Measurements from ENCODE around the gene ZNF862. TPM values are rescaled to one million over a fixed set of nuclear protein-coding genes. Genes with fewer than 3 reads are reported as not detected.

The ZNF862 gene
- total and polyA plus RNA-seq, 2 of the 8 experiments (the other 6 are each of a cell fraction or from before 2014, with no cell fraction given) = 1.8 to 3.9 TPM

GRCh38 chr7:149833495-149834130 is 4.6 kb upstream of the ZNF862 start (continued):
- TF ChIP-seq CHD7 (IDR thresholded peaks at IDR 0.05; ENCODE audit: insufficient replicate concordance, low read length) (no peak), SUZ12 (IDR thresholded peaks at IDR 0.05; ENCODE audit: low read length) (no peak), NRF1 (IDR thresholded peaks at IDR 0.05; ENCODE audit: low read depth, low read length) (no peak), JUND (IDR thresholded peaks at IDR 0.05; ENCODE audit: low read length) (no peak), SP1 (IDR thresholded peaks at IDR 0.05; ENCODE audit: low read depth, low read length) (no peak), KDM5A (IDR thresholded peaks at IDR 0.05; ENCODE audit: low read length) (no peak), JUN (IDR thresholded peaks at IDR 0.05; ENCODE audit: low read depth, low read length) (no peak), ATF2 (IDR thresholded peaks at IDR 0.05; ENCODE audit: low read length) (no peak), FOSL1 (IDR thresholded peaks at IDR 0.05; ENCODE audit: insufficient read depth, low read depth, low read length) (no peak)
